NT2/D1 (cell line): ENCODE data around the gene TLNRD1.

ENCODE experiments used
- DNase-seq: peaks from one replicate; pipeline ENCODE4 v3.0.0-alpha.2; 2011; ENCODE audit warnings: low read depth, low spot score
- H3K27me3 ChIP-seq: 2 replicates; pipeline ENCODE4 v1.6.0; 2011; ENCODE audit warnings: mild to moderate bottlenecking; ENCODE audit not compliant: insufficient read length, insufficient read depth
- H3K36me3 ChIP-seq: 2 replicates; pipeline ENCODE4 v1.6.1; 2011; ENCODE audit warnings: mild to moderate bottlenecking, low read length, mixed read lengths; ENCODE audit not compliant: insufficient read depth, insufficient read length
- H3K4me1 ChIP-seq: 2 replicates; pipeline ENCODE4 v1.5.1; 2011; ENCODE audit not compliant: insufficient read depth, insufficient read length
- H3K4me3 ChIP-seq: 2 replicates; pipeline ENCODE4 v1.5.1; 2011; ENCODE audit warnings: low read depth; ENCODE audit not compliant: insufficient read length
- H3K9ac ChIP-seq: 2 replicates; pipeline ENCODE4 v1.6.0; 2011; ENCODE audit warnings: low read depth; ENCODE audit not compliant: insufficient read length
- H3K9me3 ChIP-seq: 2 replicates; pipeline ENCODE4 v1.5.1; 2011; ENCODE audit warnings: mild to moderate bottlenecking, low read length; ENCODE audit not compliant: insufficient read depth
- SUZ12 ChIP-seq: IDR thresholded peaks from 2 replicates; pipeline ENCODE4 v1.6.1; 2011; ENCODE audit not compliant: insufficient read length, insufficient read depth; ENCODE audit errors: extremely low read depth
- YY1 ChIP-seq: IDR thresholded peaks from 2 replicates; pipeline ENCODE4 v1.6.1; 2011; ENCODE audit not compliant: insufficient read length, insufficient read depth
- ZNF274 ChIP-seq: IDR thresholded peaks from 2 replicates; pipeline ENCODE4 v1.6.1; 2011; ENCODE audit warnings: mild to moderate bottlenecking, low read depth, low read length

The TLNRD1 gene

DNA sequence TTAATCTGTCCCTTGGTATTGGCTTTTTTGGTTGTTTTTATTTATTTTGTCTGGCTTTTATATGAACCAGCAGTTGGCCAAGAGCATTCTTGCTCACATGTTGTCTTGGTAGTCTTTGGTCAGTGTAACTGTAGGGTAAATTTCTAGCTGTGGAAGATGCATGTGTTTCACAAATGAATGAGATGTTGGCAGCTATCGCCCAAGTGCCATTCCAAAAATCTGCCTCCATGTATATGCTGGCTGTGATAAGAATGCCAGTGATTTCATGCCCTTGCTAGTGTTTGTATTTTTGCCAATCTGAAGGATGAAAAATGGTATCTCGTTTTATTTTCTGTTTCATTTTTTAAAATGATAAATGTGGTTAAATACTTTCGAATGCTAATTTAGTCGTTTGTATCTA, 50.1 kb downstream of the TLNRD1 start:
- no peak for DNase-seq
- Histone ChIP-seq H3K27me3 (no peaks in the 10 kb centered on the region), H3K4me3 (no peak overlapping the region), H3K4me1 (no peaks in the 10 kb centered on the region), H3K36me3 (no peaks in the 10 kb centered on the region), H3K9me3 (no peaks in the 10 kb centered on the region), H3K9ac (no peak overlapping the region)
- no peak for TF ChIP-seq ZNF274
- TF ChIP-seq SUZ12: no peak
- no peak for TF ChIP-seq YY1

DNA sequence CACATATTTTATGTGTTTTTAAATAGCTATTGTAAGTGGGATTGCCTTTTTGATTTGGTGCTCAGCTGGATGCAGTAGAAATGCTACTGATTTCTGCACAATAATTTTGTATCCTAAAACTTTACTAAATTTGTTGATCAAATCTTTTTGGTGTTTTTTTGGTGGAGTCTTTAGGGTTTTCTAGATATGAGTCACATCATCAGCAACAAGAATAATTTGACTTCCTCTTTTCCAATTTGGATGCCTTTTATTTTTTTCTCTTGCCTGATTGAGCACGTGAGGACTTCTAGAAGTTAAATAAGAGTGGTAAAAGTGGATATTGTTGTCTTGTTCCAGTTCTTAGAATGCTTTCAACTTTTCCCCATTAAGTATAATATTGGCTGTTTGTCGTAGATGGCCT, 51.3 kb downstream of the TLNRD1 start:
- Histone ChIP-seq H3K27me3 (no peaks in the 10 kb centered on the region), H3K9me3 (no peaks in the 10 kb centered on the region), H3K36me3 (no peaks in the 10 kb centered on the region), H3K4me3 (no peak overlapping the region), H3K4me1 (no peaks in the 10 kb centered on the region), H3K9ac (no peak overlapping the region)
- DNase-seq: no peak
- TF ChIP-seq SUZ12 (no peak), ZNF274 (no peak)

- H3K9ac ChIP-seq: no peak overlapping the region
- no peak overlapping the region for H3K4me3 ChIP-seq
- no peaks in the 10 kb centered on the region for H3K36me3 ChIP-seq
- no peaks in the 10 kb centered on the region for H3K4me1 ChIP-seq
- no peaks in the 10 kb centered on the region for H3K27me3 ChIP-seq
- no peak for DNase-seq
- no peak for TF ChIP-seq YY1
- no peak for TF ChIP-seq ZNF274
- no peak for TF ChIP-seq SUZ12
- H3K9me3 ChIP-seq: no peaks in the 10 kb centered on the region
Observed at GRCh38 chr15:81053621-81054020, 52.9 kb downstream of the TLNRD1 start.

DNA sequence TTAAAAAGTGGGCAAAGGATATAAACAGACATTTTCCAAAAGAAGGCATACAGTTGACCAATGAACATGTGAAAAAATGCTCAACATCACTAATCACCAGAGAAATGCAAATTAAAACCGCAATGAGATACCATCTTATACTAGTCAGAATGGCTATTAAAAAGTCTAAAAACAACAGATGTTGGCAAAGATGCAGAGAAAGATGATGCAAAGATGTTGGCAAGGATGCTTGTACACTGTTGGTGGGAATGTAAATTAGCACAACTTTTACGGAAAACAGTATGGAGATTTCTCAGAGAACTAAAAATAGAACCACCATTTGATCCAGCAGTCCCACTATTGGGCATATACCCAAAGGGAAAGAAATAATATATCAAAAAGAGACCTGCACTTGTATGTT, 53.5 kb downstream of the TLNRD1 start:
- no peaks in the 10 kb centered on the region for H3K4me1 ChIP-seq
- no peaks in the 10 kb centered on the region for H3K36me3 ChIP-seq
- no peaks in the 10 kb centered on the region for H3K27me3 ChIP-seq
- H3K9me3 ChIP-seq: no peaks in the 10 kb centered on the region
- DNase-seq: no peak
- TF ChIP-seq YY1: no peak
- no peak for TF ChIP-seq SUZ12
- H3K4me3 ChIP-seq: no peak overlapping the region
- no peak overlapping the region for H3K9ac ChIP-seq
